Right renal pelvis (tissue), 4 donors: ENCODE data around the gene SRRM2. TPM values are rescaled to one million over a fixed set of nuclear protein-coding genes. Genes with fewer than 3 reads are reported as not detected.

Experiments used
- DNase-seq, 4 donors: peaks; one replicate each; pipeline ENCODE4 v3.0.0-alpha.2; 2013; ENCODE audit warnings: low read depth in 4 of 4, low spot score in 3 of 4, missing footprints in 1 of 4
- polyA plus RNA-seq, 4 donors: library from polyadenylated mRNA; unstranded; fragments of 120-200 nt; gene quantifications; one replicate each; pipeline ENCODE4 v1.2.1, GENCODE V29; 2013; ENCODE audit not compliant: insufficient read length in 4 of 4

The SRRM2 gene
- polyA plus RNA-seq, 4 donors: 477 to 678 (median 529) TPM

- no peak for DNase-seq
Measured at GRCh38 chr16:2817340-2818271, 65.2 kb downstream of the SRRM2 start.

- DNase-seq: no peak
Measured at GRCh38 chr16:2818272-2818876, 65.9 kb downstream of the SRRM2 start.

GRCh38 chr16:2819179-2819938 lies 66.9 kb downstream of the SRRM2 start:
- no peak for DNase-seq

GRCh38 chr16:2819939-2820835 lies 67.7 kb downstream of the SRRM2 start:
- no peak for DNase-seq

Other genes starting within 250 kb of the SRRM2 start
- 100 to 1,000 TPM; 186 to 294 (median 199) TPM for gene ATP6V0C, start 238.7 kb upstream of the SRRM2 start, polyA plus RNA-seq
- 10 to 100 TPM; 19.7 to 33.1 (median 27.1) TPM for gene AMDHD2, start 232.3 kb upstream of the SRRM2 start, polyA plus RNA-seq
- gene CEMP1, start 221.2 kb upstream of the SRRM2 start, polyA plus RNA-seq: 10 to 100 TPM in 1 of 4 donors, 1 to 10 TPM in 2, not detected in 1; 4.5 to 10.7 (median 7.8) TPM
- 10 to 100 TPM; 45.7 to 57.3 (median 54.3) TPM for gene PDPK1, start 214.6 kb upstream of the SRRM2 start, polyA plus RNA-seq
- gene KCTD5, start 70.1 kb upstream of the SRRM2 start, polyA plus RNA-seq: 10 to 100 TPM; 23.4 to 26.4 (median 24.9) TPM
- 1 to 10 TPM; 1.3 to 2.1 (median 1.4) TPM for gene PRSS27, start 32.4 kb upstream of the SRRM2 start, polyA plus RNA-seq
- 100 to 1,000 TPM; 218 to 336 (median 229) TPM for gene ELOB, start 24.6 kb downstream of the SRRM2 start, polyA plus RNA-seq
- gene PRSS33, start 34.9 kb downstream of the SRRM2 start, polyA plus RNA-seq: under 1 TPM; 0.17 to 0.51 (median 0.36) TPM
- not detected for gene PRSS41, start 45.8 kb downstream of the SRRM2 start, polyA plus RNA-seq
- gene PRSS21, start 64.6 kb downstream of the SRRM2 start, polyA plus RNA-seq: under 1 TPM in 3 of 4 donors, not detected in 1; 0.13 to 0.33 (median 0.20) TPM
- under 1 TPM; 0.25 to 0.50 (median 0.33) TPM for gene ZG16B, start 77.7 kb downstream of the SRRM2 start, polyA plus RNA-seq
- gene PRSS22, start 105.5 kb downstream of the SRRM2 start, polyA plus RNA-seq: 1 to 10 TPM; 7.5 to 9.8 (median 8.4) TPM
- gene FLYWCH2, start 130.6 kb downstream of the SRRM2 start, polyA plus RNA-seq: 10 to 100 TPM; 19.8 to 34.6 (median 25.6) TPM
- 10 to 100 TPM; 19.6 to 25.2 (median 22.3) TPM for gene FLYWCH1, start 159.3 kb downstream of the SRRM2 start, polyA plus RNA-seq
- 1 to 10 TPM; 1.0 to 3.3 (median 1.6) TPM for gene KREMEN2, start 211.6 kb downstream of the SRRM2 start, polyA plus RNA-seq
- 10 to 100 TPM in 3 of 4 donors, 1 to 10 TPM in 1; 8.6 to 12.7 (median 10.4) TPM for gene PAQR4, start 216.7 kb downstream of the SRRM2 start, polyA plus RNA-seq
- gene PKMYT1, start 227.8 kb downstream of the SRRM2 start, polyA plus RNA-seq: 10 to 100 TPM; 10.4 to 19.2 (median 14.2) TPM